NCI-H526 (cell line): ENCODE results near the gene NOS1AP.
"Not testable (repeated sequence)": the region's sequence is repeated elsewhere in the genome, so short reads cannot be mapped to it uniquely, and the experiment has no call there.

Experiments used
- DNase-seq, 2 experiments: peaks; one replicate each; lab custom pipeline; 2025; lab: John Stamatoyannopoulos, UW

The NOS1AP gene

GRCh38 chr1:162329826-162330225, 260.3 kb downstream of the NOS1AP start:
- no peak for DNase-seq

- no peak for DNase-seq
These were observed 264.5 kb downstream of the NOS1AP start for GRCh38 chr1:162333991-162334390.

- no peak for DNase-seq
These were observed 265.6 kb downstream of the NOS1AP start for GRCh38 chr1:162335126-162335525.

- DNase-seq: no peak
These were observed 267.3 kb downstream of the NOS1AP start for GRCh38 chr1:162336621-162337285.

GRCh38 chr1:162342452-162342983, 273.0 kb downstream of the NOS1AP start:
- DNase-seq: no peak

GRCh38 chr1:162343470-162343869, 274.0 kb downstream of the NOS1AP start:
- DNase-seq: no peak

- DNase-seq: no peak
These were observed 277.8 kb downstream of the NOS1AP start for GRCh38 chr1:162347281-162347680.

- peak; percentile 33 to 44 for DNase-seq
These were observed 280.3 kb downstream of the NOS1AP start for GRCh38 chr1:162349635-162350330.

GRCh38 chr1:162351246-162351842, 281.9 kb downstream of the NOS1AP start:
- DNase-seq: no peak

GRCh38 chr1:162351874-162352273, 282.4 kb downstream of the NOS1AP start:
- not testable (repeated sequence) for DNase-seq

- no peak for DNase-seq
These were observed 283.6 kb downstream of the NOS1AP start for GRCh38 chr1:162353078-162353477.

GRCh38 chr1:162353702-162354101, 284.2 kb downstream of the NOS1AP start:
- DNase-seq: peak in 1 of 2 experiments; percentile 28

- peak; percentile 18 to 80 for DNase-seq
These were observed 288.3 kb downstream of the NOS1AP start for GRCh38 chr1:162357681-162358266.

GRCh38 chr1:162358928-162359327, 289.4 kb downstream of the NOS1AP start:
- DNase-seq: no peak

- no peak for DNase-seq
These were observed 290.2 kb downstream of the NOS1AP start for GRCh38 chr1:162359523-162360236.

- DNase-seq: no peak
These were observed 290.9 kb downstream of the NOS1AP start for GRCh38 chr1:162360237-162360873.

GRCh38 chr1:162360874-162361260, 291.4 kb downstream of the NOS1AP start:
- DNase-seq: no peak

GRCh38 chr1:162361349-162361748, 291.9 kb downstream of the NOS1AP start:
- DNase-seq: no peak

- DNase-seq: no peak
These were observed 294.3 kb downstream of the NOS1AP start for GRCh38 chr1:162363823-162364222.

- no peak for DNase-seq
These were observed 295.0 kb downstream of the NOS1AP start for GRCh38 chr1:162364498-162364897.

GRCh38 chr1:162365284-162366020, 296.0 kb downstream of the NOS1AP start:
- no peak for DNase-seq
